K562 (cell line): Measurements from ENCODE around the gene NKG7. TPM values are rescaled to one million over a fixed set of nuclear protein-coding genes. Genes with fewer than 3 reads are reported as not detected.

Experiments
- C11orf30 ChIP-seq: fragments of 450-650 bp; IDR thresholded peaks from 2 replicates; pipeline ENCODE4 v1.6.1; 2016; ENCODE audit warnings: low read depth, mild to moderate bottlenecking
- CREM ChIP-seq: IDR thresholded peaks from 2 replicates; pipeline ENCODE4 v1.6.1; 2014; ENCODE audit warnings: antibody characterized with exemption, low read depth
- HDAC2 ChIP-seq: fragments of 450-650 bp; IDR thresholded peaks from 2 replicates; pipeline ENCODE4 v1.6.1; 2016; ENCODE audit warnings: mild to moderate bottlenecking
- HMGN3 ChIP-seq: IDR thresholded peaks from 2 replicates; pipeline ENCODE4 v1.6.1; 2011; ENCODE audit warnings: borderline replicate concordance, low read depth, mild to moderate bottlenecking, mixed read lengths, low read length; ENCODE audit not compliant: insufficient read length; ENCODE audit errors: extremely low read depth
- MYC ChIP-seq, 2 experiments: fragments of 250-450 bp in 1 of 2; sonication (Bioruptor Pico) in 1 of 2; IDR thresholded peaks; 2 replicates each; pipeline versions ENCODE4 v1.5.1 to v1.6.1; 2012 to 2021; ENCODE audit warnings: low read depth in 2 of 2, borderline replicate concordance in 1 of 2, improper control_type of control experiment in 1 of 2, low read length in 1 of 2, mild to moderate bottlenecking in 1 of 2, moderate library complexity in 1 of 2
- RBM34 ChIP-seq: fragments of 200-400 bp; formaldehyde crosslinking; IDR thresholded peaks from 2 replicates; pipeline ENCODE4 v1.6.1; 2018; ENCODE audit warnings: low read length, borderline replicate concordance; ENCODE audit not compliant: insufficient read depth
- RNF2 ChIP-seq: sonication (generic); IDR thresholded peaks from 2 replicates; pipeline ENCODE4 v1.6.1; 2016
- TEAD4 ChIP-seq, 2 experiments: sonication (generic) in 1 of 2; formaldehyde crosslinking in 1 of 2; IDR thresholded peaks; 2 replicates each; pipeline versions ENCODE4 v1.6.1 to v1.8.0; 2012 to 2022; ENCODE audit warnings: borderline replicate concordance in 1 of 2, inconsistent platforms in 1 of 2, low read length in 1 of 2, mild to moderate bottlenecking in 1 of 2, missing genetic modification reagents in 1 of 2
- ZNF263 ChIP-seq: sonication (generic); formaldehyde crosslinking; IDR thresholded peaks from 2 replicates; pipeline ENCODE4 v1.8.0; 2022; ENCODE audit warnings: mild to moderate bottlenecking, missing genetic modification reagents, borderline replicate concordance
- polyA plus RNA-seq, 8 experiments: library from polyadenylated mRNA; depleted of rRNA in 4 of 8; stranded (reverse) in 5 of 8; unstranded in 3 of 8; fragments of >200 nt; fragmentation: Nextera tagmentation in 2 of 8; fragmentation: Illumina TruSeq in 1 of 8; extraction: Ambion mirVana in 2 of 8; extraction: Trizol in 1 of 8; gene quantifications; 2 replicates each; pipeline versions ENCODE4 v1.2.1 to v1.2.3, GENCODE V29; 2011 to 2014; ENCODE audit warnings: inconsistent platforms in 1 of 8, missing spikeins in 1 of 8
- total RNA-seq, 7 experiments: library from RNA; depleted of rRNA in 6 of 7; stranded (reverse); fragments of >200 nt in 6 of 7; fragmentation: Illumina TruSeq in 2 of 7; extraction: Trizol in 2 of 7; gene quantifications; 2 replicates each; pipeline versions ENCODE4 v1.2.1 to v1.2.3, GENCODE V29; 2011 to 2021; ENCODE audit warnings: low replicate concordance in 1 of 7
- TF ChIP-seq, protein P1 (sequence below), 2 experiments: fragments of 450-650 bp in 1 of 2; sonication (generic) in 1 of 2; formaldehyde crosslinking in 1 of 2; IDR thresholded peaks; 2 replicates each; pipeline versions ENCODE4 v1.7.1 to v1.9.0; 2016 to 2022; ENCODE audit warnings: inconsistent platforms in 1 of 2, mild to moderate bottlenecking in 1 of 2, missing genetic modification reagents in 1 of 2

The NKG7 gene
- total and polyA plus RNA-seq, 9 of the 15 experiments (the other 6 are each of a cell fraction or from before 2014, with no cell fraction given), result 0.30 to 0.70 (median 0.51) TPM; not detected in 2

DNA sequence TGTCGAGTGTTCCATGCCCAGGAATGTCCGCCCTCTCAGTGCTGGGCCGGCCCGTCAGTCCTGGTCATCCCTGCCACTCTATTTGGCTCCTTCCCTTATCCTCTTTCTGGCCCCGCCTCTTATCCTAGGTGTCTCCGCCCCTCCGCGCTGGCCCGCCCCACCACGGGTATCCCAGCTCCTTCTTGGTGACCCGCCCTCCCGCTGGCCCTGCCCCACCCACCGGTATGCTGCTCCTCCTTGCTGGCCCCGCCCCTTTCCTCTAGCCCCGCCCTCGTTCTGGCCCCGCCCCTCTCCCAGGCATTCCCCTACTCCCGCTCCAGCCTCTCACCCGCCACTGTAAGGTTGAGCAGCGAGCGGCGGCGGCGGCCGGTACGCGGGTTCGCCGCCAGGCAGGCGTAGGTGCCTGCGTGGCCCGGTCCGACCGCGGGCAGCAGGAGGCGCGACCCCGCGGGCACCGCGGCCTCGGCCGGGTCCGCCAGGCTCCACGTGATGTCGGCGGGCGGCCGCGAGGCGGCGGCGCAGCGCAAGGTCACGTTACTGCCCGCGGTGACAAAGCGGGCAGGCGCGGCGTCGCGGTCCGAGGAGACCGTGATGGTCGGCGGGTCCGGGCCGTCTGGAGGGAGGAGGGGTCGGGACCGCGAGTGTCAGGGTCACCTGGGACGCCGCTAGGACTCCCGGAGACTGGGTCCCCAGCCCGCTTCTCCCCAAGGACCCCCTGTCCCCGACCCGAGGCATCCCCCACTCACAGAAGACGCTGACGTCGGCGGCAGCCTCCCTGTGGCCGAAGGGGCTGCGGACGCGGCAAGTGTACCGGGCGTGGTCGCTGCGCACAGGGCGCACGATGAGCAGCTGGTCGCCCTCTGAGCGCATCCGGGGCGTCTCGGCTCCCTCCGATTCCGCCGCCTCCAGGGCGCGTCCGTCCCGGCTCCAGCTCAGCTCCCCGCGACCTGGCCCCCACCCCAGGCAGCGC, 32.5 kb downstream of the NKG7 start (continued):
- TF ChIP-seq CREM, result peak; percentile 65
- TF ChIP-seq, protein P1, sequence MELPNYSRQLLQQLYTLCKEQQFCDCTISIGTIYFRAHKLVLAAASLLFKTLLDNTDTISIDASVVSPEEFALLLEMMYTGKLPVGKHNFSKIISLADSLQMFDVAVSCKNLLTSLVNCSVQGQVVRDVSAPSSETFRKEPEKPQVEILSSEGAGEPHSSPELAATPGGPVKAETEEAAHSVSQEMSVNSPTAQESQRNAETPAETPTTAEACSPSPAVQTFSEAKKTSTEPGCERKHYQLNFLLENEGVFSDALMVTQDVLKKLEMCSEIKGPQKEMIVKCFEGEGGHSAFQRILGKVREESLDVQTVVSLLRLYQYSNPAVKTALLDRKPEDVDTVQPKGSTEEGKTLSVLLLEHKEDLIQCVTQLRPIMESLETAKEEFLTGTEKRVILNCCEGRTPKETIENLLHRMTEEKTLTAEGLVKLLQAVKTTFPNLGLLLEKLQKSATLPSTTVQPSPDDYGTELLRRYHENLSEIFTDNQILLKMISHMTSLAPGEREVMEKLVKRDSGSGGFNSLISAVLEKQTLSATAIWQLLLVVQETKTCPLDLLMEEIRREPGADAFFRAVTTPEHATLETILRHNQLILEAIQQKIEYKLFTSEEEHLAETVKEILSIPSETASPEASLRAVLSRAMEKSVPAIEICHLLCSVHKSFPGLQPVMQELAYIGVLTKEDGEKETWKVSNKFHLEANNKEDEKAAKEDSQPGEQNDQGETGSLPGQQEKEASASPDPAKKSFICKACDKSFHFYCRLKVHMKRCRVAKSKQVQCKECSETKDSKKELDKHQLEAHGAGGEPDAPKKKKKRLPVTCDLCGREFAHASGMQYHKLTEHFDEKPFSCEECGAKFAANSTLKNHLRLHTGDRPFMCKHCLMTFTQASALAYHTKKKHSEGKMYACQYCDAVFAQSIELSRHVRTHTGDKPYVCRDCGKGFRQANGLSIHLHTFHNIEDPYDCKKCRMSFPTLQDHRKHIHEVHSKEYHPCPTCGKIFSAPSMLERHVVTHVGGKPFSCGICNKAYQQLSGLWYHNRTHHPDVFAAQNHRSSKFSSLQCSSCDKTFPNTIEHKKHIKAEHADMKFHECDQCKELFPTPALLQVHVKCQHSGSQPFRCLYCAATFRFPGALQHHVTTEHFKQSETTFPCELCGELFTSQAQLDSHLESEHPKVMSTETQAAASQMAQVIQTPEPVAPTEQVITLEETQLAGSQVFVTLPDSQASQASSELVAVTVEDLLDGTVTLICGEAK (IDR thresholded peaks at IDR 0.05), result peak; percentile 54; the same call in 1 of the 2 replicates
- TF ChIP-seq, protein P1 (CRISPR knock-in tag; IDR thresholded peaks at IDR 0.05), result no peak
- peak; percentile 31; the same call in 1 of the 2 replicates for TF ChIP-seq HDAC2
- peak; percentile 81 for TF ChIP-seq MYC (IDR thresholded peaks at IDR 0.05; ENCODE audit: low read depth, low read length)
- TF ChIP-seq MYC (CRISPR knock-in tag; IDR thresholded peaks at IDR 0.05; ENCODE audit: borderline replicate concordance, low read depth), result no peak
- peak; percentile 92 for TF ChIP-seq HMGN3
- TF ChIP-seq RBM34, result peak; percentile 39; the same call in 1 of the 2 replicates
- no peak; the same call in 1 of the 2 replicates for TF ChIP-seq TEAD4 (IDR thresholded peaks at IDR 0.05; ENCODE audit: low read length)
- TF ChIP-seq TEAD4 (CRISPR knock-in tag; IDR thresholded peaks at IDR 0.05; ENCODE audit: borderline replicate concordance), result peak; percentile 76; the same call in 1 of the 2 replicates
- 0 out of 2 replicates have a peak, but pooled peaks have one; percentile 26 for TF ChIP-seq RNF2
- peak; percentile 35; the same call in 1 of the 2 replicates for TF ChIP-seq ZNF263 (CRISPR knock-in tag)
- TF ChIP-seq C11orf30, result peak; percentile 43; the same call in 1 of the 2 replicates
- TF ChIP-seq, all 486 proteins: peak for 150
